ENCODE results near the gene PRICKLE4.

DNA sequence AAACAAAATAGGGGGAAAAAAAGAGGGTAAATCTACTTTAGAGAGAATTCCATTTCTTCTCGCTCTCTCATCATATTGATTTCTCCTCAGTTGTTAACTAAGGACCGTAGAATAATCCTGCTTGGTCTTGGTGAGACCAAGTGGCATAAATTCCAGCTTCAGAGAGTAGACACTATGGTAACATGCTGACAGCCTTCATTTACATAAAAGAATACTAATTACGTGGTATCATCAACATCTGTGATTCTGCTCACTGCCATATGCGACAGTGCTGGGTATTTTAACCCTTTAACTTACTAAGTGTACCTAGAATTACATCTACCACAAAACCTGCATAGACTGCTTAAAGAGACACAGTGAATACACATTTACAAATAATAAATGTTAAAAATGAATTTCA is 34.0 kb downstream of the PRICKLE4 start:
- TF ChIP-seq, protein P1, sequence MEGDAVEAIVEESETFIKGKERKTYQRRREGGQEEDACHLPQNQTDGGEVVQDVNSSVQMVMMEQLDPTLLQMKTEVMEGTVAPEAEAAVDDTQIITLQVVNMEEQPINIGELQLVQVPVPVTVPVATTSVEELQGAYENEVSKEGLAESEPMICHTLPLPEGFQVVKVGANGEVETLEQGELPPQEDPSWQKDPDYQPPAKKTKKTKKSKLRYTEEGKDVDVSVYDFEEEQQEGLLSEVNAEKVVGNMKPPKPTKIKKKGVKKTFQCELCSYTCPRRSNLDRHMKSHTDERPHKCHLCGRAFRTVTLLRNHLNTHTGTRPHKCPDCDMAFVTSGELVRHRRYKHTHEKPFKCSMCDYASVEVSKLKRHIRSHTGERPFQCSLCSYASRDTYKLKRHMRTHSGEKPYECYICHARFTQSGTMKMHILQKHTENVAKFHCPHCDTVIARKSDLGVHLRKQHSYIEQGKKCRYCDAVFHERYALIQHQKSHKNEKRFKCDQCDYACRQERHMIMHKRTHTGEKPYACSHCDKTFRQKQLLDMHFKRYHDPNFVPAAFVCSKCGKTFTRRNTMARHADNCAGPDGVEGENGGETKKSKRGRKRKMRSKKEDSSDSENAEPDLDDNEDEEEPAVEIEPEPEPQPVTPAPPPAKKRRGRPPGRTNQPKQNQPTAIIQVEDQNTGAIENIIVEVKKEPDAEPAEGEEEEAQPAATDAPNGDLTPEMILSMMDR (IDR thresholded peaks at IDR 0.05; ENCODE audit: poor library complexity) = no peak
- no peak for TF ChIP-seq EZH2phosphoT487 (IDR thresholded peaks at IDR 0.05; ENCODE audit: low read depth, severe bottlenecking, unreplicated experiment)
